ENCODE data around the gene SDK1.

DNA sequence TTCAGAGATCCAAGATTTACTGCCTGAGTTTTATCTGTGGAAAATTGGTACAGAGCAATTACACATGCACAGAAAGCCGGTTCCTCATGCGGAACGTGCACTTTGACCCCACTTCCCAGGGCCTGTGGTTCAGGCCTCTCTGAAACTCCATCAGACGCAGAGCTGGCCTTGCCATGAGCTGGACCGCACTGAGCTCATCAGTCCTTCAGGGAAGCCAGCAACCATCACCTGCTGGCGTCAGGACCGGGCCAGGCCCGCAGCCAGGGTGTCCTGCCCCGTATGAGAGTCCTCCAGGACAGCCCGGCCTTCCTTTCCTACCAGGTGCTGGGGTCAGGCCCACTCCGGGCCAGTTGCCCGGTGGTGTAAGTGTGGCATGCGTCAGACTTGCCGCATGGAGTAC lies 934.5 kb downstream of the SDK1 start:
- TF ChIP-seq, protein P1, sequence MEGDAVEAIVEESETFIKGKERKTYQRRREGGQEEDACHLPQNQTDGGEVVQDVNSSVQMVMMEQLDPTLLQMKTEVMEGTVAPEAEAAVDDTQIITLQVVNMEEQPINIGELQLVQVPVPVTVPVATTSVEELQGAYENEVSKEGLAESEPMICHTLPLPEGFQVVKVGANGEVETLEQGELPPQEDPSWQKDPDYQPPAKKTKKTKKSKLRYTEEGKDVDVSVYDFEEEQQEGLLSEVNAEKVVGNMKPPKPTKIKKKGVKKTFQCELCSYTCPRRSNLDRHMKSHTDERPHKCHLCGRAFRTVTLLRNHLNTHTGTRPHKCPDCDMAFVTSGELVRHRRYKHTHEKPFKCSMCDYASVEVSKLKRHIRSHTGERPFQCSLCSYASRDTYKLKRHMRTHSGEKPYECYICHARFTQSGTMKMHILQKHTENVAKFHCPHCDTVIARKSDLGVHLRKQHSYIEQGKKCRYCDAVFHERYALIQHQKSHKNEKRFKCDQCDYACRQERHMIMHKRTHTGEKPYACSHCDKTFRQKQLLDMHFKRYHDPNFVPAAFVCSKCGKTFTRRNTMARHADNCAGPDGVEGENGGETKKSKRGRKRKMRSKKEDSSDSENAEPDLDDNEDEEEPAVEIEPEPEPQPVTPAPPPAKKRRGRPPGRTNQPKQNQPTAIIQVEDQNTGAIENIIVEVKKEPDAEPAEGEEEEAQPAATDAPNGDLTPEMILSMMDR (IDR thresholded peaks at IDR 0.05), result no peak
- TF ChIP-seq POLR2A (IDR thresholded peaks at IDR 0.05), result no peak
